GM21381 (cell line): ENCODE data around the gene HAPLN3.

ENCODE experiments used
- ATAC-seq: cut with Tn5 transposase; IDR thresholded peaks from one replicate; pipeline ENCODE4 v1.9.1; 2021; ENCODE audit warnings: mild to moderate bottlenecking, moderate library complexity; ENCODE audit not compliant: unreplicated experiment

HAPLN3 gene

GRCh38 chr15:88912500-88912921 lies 17.2 kb upstream of the HAPLN3 start:
- no peak for ATAC-seq

GRCh38 chr15:88911766-88912118 lies 16.4 kb upstream of the HAPLN3 start:
- no peak for ATAC-seq

GRCh38 chr15:88909956-88910831 lies 14.8 kb upstream of the HAPLN3 start:
- ATAC-seq, result no peak

GRCh38 chr15:88908697-88909621 lies 13.6 kb upstream of the HAPLN3 start:
- ATAC-seq, result no peak

GRCh38 chr15:88908123-88908522 lies 12.8 kb upstream of the HAPLN3 start:
- ATAC-seq, result no peak

- no peak for ATAC-seq
These were observed 11.8 kb upstream of the HAPLN3 start for GRCh38 chr15:88907111-88907510.

- no peak for ATAC-seq
These were observed 11.2 kb upstream of the HAPLN3 start for GRCh38 chr15:88906551-88906950.

- ATAC-seq, result no peak
These were observed 10.8 kb upstream of the HAPLN3 start for GRCh38 chr15:88906130-88906529.

GRCh38 chr15:88905576-88905975 lies 10.2 kb upstream of the HAPLN3 start:
- ATAC-seq, result no peak

GRCh38 chr15:88904624-88905327 lies 9.4 kb upstream of the HAPLN3 start:
- ATAC-seq, result peak; percentile 82

GRCh38 chr15:88904257-88904623 lies 8.9 kb upstream of the HAPLN3 start:
- ATAC-seq, result no peak

GRCh38 chr15:88902846-88903245 lies 7.5 kb upstream of the HAPLN3 start:
- no peak for ATAC-seq

- ATAC-seq, result no peak
These were observed 7.0 kb upstream of the HAPLN3 start for GRCh38 chr15:88902221-88902835.

- no peak for ATAC-seq
These were observed 6.3 kb upstream of the HAPLN3 start for GRCh38 chr15:88901508-88902220.

GRCh38 chr15:88900982-88901418 lies 5.7 kb upstream of the HAPLN3 start:
- ATAC-seq, result no peak

- no peak for ATAC-seq
These were observed 5.1 kb upstream of the HAPLN3 start for GRCh38 chr15:88900309-88900981.

GRCh38 chr15:88899251-88899650 lies 3.9 kb upstream of the HAPLN3 start:
- no peak for ATAC-seq

GRCh38 chr15:88898736-88899135 lies 3.4 kb upstream of the HAPLN3 start:
- ATAC-seq, result no peak

- ATAC-seq, result peak; percentile 54
These were observed 2.3 kb upstream of the HAPLN3 start for GRCh38 chr15:88897456-88898194.
